Fibroblast of skin of abdomen (primary cell): ENCODE measurements around the gene HEATR5B. TPM values are rescaled to one million over a fixed set of nuclear protein-coding genes. Genes with fewer than 3 reads are reported as not detected.

Source experiments
- DNase-seq: peaks from one replicate; pipeline ENCODE4 v3.0.0-alpha.2; 2013
- polyA plus RNA-seq, 2 experiments: library from polyadenylated mRNA; unstranded; fragments of 120-200 nt; gene quantifications; one replicate each; pipeline ENCODE4 v1.2.1, GENCODE V29; 2013; ENCODE audit not compliant: insufficient read length in 2 of 2

HEATR5B gene
- 9.0 TPM for polyA plus RNA-seq (2013, experiment 1 of 2; ENCODE audit: insufficient read length)
- polyA plus RNA-seq (2013, experiment 2 of 2; ENCODE audit: insufficient read length) = 8.6 TPM

DNA sequence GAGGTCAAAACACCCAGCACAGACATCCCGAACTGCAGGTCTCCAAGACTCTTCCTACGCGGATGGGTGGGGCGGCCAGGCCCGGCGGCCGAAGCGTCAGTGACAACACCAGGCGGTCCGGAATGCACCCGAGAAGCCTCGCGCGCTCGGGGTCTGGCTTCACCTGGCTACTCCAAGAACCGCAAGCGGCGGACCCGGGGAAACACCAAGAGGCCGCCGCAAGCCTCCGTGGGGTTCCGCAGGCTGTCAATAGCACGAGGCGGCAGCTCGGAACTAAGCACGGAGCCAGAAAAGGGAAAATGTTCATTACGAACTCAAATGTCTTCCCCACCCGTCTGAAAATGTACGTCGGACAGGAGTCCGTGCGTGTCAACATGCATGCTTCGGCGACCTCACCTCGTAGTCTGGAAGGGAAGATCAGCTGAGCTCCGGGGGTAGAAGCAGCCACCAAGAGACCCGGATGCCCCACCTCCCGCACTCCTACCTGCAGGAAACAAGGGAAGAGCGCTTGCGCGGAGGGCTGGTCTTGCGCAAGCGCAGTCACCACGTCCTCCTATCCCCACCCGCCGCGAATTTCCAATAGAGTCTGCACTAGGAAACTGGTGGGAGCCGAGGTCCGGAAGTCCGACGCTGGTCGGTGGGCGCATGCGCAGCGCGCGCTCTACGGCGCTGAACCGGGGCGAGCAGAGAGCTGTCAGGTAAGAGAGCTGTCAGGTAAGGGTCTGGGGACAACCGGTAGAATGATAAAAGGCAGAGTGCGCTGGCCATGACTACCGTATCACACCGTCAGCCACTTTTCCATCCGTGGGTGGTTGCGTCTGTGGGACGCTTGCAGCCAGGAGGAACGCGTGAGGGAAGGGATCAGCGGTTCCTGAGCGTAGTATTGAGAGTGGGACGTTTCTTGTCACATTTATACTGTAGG lies at the start of gene HEATR5B, which contains the start of gene GPATCH11:
Gene HEATR5B (minus strand): TSS at position 500 of the 922 bp plus-strand sequence. CDS start 958 bp downstream, outside the sequence.
Gene GPATCH11 (plus strand): TSS at position 646 of the 922 bp plus-strand sequence. CDS start 3,864 bp downstream, outside the sequence.
- peak; percentile 96 for DNase-seq

DNA sequence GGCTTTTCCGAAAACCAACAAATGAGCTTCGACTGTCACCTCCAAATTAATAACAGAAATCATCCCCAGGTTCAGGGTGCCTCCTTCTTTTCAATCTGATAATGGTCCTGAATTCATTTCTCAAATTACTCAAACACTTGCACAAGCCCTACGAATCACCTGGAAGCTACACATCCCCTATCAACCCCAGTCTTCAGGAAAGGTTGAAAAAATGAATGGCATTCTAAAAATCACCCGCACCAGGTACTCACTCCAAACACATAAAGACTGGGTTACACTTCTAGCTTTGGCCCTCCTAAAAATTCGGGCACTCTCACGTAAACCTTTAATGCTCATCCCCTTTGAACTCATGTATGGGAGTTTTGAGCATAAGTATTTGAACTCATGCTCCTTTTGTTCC lies 48.7 kb upstream of the HEATR5B start:
- no peak for DNase-seq

DNA sequence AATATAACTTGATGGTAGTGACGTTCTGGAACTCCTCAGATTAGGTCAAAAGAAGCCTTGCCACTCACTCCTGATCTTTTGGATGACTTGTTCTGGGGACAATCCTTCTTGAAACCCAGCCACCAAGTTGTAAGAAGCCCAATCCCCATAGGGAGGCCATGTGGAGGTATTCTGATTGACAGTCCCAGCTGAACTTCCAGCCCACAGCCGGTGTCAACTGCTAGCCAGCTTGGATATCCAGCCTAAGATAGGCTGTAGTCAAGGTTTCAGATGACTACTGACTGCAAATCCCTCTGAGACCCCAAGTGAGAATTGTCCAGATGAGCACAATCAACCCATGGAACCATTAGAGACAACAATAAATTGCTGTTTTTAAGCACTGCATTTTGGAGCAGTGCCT lies 41.2 kb upstream of the HEATR5B start:
- no peak for DNase-seq

DNA sequence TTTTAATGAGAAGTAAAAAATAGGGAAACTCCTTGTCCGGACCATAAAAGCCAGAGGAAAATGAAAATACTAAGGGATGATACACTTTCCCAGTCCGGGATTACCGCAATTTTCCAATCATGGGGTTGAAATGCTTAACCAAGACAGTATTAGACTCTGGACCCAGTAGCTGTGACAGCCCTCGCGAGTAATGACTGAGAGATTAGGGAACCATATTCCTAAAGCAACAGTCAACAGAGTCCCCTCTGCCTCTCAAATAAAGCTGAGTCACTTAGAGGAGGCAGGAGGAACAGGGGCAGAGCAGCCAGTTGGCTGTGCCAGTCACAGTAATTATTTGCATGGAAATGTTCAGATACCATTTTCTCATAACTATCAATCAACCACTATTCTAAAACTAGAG lies 35.0 kb upstream of the HEATR5B start:
- no peak for DNase-seq

DNA sequence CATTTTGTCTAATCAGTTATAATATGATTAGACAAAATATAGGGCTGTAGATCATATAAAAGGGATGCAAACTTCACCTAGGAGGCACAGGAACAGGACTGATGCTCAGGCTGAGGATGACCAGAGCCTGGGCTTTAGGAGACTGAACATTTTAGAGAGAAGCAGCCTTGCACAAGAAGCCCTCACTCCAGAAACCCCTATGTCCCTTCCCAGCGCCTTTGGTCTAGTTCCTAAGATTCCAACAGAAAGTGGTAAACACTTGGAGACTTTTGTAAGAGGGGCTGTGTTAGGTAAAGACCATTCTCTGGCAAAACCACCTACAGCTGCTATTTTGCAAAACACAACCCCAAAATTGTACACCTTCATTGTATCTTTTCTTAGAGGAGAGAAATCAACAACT lies 33.4 kb upstream of the HEATR5B start:
- no peak for DNase-seq

DNA sequence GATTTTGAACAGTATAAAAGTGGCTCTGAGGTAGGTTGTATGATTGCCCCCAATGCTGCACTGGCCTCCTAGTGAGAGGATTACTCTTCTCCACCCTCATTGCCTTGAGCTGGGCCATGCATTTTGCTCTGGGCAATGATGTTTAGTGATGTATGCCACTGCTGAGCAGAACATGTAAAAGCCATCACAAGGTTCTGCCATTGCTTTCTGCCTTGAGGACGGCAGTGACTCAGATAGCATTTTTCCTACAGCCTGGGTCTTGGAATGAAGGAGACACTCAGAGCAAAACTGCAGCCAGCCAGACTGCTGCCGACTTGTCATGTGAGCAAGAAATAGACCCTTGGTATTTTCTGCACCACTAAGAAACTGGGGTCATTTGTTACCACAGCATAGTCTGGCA lies 27.8 kb upstream of the HEATR5B start:
- no peak for DNase-seq

DNA sequence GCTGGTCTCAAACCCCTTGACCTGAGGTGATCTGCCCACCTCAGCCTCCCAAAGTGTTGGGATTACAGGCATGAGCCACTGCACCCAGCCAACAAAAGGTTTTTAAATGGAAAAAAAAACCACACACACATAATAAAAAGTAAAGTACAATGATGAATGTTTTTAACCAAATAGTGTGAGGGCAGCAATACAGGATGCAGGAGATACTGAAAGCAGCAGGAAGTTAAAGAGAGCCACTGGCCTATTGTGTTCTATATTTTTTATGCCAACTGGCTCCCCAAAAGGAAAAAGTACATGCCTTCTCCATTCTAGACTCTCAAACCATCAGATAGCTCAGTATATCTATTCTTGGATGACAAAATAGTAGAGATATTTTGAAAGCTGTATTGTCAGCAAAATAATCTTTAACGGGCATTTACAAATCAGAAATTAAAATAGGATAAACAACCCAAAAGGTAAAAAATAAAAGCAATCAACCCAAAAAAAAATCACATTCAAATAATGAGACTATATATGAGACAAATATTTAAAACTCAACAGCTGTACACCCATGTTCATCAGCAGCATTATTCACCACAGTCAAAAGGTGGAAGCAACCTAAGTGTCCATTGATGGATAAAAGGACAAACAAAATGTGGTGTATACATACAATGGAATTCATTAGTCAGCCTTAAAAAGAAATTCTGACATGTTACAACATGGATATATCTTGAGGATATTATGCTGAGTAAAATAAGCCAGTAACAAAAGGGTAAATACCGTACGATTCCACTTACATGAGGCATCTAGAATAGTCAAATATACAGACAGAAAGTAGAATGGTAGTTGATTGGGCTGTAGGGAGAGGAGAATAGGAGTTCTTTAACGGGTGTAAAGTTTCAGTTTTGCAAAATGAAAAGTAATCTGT lies 26.4 kb upstream of the HEATR5B start:
- DNase-seq = no peak

DNA sequence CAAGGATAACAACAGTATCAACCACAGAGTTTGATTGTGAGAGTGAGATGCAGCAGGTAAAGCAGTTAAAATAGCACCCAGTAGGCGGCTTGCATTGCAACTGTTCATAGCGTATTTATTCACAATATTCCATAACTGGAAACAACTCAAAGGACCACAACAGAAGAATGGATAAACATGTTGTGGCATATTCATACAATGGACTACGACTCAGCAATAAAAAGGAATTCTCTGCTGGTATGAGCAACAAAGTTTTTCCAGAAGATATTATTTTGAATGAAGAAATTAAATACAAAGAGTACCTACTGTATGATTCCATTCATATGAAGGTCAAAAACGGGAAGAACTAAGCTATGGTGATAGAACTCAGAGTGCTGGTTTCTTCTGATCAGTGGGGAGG lies 25.4 kb upstream of the HEATR5B start:
- DNase-seq = no peak

DNA sequence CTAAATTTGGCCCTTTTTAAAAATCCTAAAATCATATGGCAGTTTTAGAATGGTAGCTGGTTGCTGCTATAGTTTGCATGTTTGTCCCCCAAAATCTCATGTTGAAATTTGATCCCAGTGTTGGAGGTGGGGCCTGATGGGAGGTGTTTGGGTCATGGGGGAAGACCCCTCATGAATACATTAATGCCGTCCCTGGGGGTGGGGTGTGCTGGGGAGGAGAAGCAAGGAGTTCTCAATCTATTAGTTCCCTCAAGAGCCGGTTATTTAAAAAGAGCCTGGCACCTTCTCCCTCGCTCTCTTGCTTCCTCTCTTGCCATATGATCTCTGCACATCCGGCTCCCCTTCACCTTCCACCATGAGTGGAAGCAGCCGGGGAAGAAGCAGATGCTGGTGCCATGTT lies 21.0 kb upstream of the HEATR5B start:
- DNase-seq = no peak

DNA sequence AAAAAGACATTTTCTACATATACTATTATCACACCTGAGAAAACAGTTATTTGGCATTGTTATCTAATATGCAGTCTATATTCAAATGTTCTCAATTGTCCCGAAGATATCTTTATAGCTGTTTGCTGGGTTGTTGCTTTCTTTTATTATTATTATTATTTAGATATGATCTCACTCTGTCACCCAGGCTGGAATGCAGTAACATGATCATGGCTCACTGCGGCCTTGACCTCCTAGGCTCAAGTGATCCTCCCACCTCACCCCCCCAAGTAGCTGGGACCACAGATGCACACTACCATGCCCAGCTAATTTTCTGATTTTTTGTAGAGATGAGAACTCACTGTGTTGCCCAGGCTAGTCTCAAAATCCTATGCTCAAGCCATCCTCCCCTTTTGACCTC lies 20.0 kb upstream of the HEATR5B start:
- DNase-seq = no peak

DNA sequence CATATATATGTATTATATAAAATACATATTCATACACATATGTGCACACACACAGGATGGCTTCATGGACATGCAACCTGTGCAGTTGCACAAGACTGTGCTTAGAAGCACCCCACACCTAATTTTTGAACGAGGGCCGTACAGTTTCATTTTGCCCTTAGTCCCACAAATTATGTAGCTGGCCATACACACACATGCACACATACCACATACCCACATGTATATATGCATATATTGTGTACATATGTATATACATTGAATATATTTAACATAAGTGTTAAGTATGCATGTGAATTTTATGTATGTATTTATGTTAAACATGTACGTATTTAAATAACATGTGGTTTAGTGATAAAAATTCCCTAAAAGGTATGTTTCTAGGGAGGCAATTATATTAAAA lies 18.4 kb upstream of the HEATR5B start:
- no peak for DNase-seq

DNA sequence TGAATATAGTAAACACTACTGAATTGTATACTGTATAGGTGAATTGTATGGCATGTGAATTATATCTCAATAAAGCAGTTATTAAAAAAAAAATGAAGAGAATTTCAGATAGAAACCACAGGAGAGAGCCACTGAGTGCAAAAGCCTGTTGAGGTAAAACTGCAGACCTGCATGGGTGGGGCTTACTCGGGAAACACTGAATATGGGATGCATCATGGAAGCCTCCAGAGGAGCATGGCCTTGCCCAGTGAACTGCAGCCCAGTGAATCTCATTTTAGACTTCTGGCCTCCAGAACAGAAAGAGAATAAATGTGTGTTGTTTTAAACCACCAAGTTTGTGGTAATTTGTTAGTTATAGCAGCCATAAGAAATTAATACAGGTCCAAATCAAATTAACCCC lies 15.9 kb upstream of the HEATR5B start:
- DNase-seq = no peak

DNA sequence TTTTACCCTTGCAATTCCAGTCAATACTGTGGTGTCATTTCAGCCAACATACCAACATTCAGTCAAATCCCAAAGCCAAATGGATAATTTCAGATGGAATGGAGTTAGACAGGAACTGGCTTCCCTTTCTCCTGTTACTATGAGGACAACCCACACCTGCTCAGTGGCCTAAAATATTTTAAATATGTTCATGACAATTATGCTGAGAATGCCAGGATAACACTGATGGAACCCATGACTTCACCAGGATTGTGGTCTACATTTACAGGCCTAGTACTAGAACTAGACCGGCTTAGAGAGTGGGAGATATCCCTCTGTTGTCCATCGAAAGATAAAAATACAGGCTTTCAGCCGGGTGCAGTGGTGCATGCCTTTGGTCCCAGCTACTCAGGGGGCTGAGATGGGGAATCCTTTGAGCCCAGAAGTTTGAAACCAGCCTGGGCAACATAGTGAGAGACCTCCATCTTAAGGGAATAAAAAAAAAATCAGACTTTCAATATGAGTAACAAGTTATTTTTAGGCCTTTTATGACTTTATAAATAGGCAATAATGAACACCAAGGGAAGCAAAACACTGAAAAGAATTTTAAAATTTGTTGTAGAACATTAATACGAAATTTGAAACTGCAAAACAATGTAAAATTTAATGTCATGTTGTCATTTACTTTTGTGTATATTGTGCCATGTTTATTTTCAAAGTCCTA lies 14.4 kb upstream of the HEATR5B start:
- DNase-seq = no peak

DNA sequence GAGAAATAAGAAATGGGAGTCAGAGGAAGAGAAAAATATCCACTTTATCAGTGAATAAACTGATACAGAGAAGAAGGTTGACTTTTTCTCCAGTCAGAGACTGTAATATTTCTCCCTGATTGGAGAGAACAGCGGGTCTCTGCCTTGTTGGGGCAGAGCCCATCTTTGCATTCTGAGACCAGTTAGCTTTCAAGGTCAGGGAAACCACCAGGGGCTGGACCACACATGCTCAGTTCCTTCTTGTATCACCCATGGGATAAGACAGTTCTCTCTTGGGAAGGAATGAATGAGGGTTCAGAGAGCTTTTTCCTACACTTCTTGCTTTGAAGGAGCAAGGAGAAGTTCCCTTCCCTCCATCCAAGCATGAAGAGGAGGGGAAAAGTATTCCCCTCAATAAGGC lies 12.4 kb upstream of the HEATR5B start:
- no peak for DNase-seq

DNA sequence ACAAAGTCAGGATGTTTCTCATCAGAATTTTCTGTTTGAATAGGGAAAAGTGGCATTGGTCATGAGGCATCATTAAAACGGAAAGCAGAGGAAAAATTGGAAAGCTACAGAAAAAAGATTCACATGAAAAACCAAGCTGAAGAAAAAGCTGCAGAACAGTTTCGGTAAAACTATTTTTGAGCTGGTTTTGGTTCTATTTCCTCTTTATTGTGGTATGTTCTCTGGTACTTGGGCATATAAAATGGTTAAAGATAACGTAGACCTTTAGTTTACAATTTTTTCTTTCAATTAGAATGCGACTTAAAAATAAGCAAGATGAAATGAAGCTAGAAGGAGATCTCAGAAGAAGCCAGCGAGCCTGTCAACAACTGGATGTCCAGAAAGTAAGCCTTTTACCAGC lies 7.7 kb upstream of the HEATR5B start:
- DNase-seq = no peak

DNA sequence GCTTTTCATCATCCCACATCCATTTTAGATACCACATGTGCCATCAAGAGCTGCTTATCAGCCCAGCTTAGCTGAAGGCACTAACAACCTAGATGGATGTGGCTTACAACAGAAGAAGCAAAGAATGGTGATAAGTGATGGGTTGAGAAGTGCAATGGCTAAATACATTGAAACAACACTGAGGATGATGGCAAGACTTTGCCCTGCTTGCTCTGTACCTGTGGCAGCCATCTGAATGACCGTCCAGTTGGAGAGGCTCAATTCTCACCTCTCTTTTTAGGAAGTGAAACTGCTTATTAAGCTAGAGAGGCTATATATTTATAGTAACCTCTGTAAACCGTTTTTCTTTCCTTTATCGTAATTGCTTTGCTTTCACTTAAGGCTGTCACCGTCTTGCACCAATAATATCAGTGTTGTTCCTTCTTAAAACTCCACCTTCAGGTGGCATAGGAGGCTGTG lies 5.9 kb upstream of the HEATR5B start:
- no peak for DNase-seq

DNA sequence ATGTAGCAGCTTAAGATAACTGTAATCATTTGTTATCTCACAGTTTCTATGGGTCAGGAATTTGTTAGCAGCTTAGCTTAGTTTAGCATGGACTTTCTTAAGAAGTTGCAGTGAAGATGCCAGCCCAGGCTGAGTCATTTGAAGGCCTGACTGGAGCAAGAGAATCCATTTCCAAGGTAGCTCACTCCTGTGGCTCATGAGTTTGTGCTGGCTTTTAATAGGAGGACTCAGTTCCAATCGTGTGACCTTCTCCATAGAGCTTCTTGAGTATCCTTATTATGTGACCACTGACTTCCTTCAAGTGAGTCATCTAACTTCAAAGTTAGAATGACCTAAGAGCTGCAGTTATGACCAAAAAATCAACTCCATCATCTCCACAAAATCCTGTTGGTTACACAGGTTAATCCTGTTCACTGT lies 1.6 kb upstream of the HEATR5B start:
- DNase-seq = peak; percentile 31

DNA sequence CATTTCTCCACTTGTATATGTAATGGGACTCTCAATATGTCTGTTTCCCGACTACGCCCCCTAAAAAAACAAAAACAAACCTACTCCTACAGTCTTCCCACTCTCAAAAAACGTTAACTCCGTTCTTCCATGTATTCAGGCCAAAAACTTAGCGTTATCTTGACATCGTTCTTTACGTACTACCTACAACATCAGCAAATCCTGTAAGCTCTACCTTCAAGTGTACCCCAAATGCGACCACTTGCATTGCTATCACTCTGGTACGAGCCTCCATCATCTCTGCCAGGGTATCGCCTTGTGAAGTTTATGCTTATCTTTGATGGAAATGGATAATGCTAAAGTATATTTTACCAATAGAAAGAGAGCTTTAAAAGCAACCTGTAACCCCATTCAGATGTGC lies 625 bp upstream of the HEATR5B start:
- DNase-seq = no peak

DNA sequence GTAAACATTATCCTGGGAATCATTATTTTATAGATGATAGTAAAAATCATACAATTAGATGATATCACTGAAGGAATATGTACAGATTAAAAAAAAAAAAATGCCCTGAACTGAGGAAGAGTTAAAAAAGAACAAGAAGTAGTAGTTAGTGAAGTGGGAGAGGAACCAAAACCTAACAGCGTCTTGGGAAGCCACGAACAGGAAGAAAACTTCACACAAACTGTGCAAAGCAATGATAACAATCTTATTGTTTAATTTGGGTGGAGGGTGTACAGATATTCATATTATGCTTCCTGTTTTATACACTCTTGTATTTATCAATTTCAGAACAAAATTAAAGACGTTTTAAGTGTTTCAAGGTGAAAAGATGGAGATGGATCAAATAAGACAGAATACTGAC lies 3.5 kb downstream of the HEATR5B start:
- DNase-seq = no peak

DNA sequence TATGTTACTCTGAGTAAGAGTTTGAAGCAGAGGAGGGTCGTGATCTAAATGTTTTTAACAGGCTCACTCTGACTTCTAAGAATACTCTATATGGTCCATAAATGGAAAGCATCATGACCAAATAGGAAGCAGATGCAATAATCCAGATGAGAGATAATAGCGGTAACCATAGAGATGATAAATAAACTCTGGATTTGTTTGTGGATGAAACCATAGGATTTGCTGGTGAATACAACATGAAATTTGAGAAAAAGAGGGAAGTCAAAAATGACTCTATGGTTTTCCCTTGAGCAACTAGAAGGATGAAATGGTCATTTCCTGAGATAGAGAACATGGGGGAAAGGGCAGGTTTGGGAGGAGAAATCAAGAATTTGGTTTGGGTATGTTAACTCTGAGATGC lies 3.9 kb downstream of the HEATR5B start:
- no peak for DNase-seq

DNA sequence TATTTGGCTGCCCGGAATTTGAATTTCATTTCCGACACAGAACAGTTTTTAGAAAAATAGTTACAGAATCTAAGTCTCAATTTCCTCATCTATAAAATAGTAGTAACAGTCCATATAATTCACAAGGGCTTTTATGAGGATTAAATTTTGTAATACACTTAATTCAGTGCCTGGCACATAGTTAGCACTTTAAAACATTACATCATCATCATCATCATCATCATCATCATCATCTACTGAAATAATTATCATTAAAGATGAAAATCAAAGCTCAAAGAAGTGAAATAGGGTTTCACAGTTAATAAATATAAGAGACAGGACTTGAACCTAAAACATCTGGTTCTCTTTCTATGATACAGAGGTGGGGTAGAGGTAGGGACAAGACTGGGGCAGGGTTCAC lies 13.2 kb downstream of the HEATR5B start:
- no peak for DNase-seq

DNA sequence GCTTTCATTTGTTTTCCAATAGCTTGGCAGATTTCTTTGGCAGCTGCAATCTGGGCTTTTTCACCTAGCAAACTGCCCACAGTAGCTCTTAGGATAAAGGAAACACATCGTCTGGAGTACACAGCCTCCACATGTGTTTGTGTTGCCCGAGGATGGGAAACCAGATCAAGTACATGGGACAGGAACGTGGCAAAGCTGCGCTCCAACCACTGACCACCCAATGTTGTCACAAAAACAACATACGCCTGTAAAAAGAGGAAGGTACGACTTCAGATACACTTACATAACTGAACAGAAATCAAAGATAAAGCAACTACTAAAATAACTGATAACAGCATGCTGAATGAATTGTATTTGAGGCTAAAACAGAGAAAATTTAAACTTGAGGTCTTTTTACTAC lies 15.5 kb downstream of the HEATR5B start:
- no peak for DNase-seq
